Spleen (tissue), 11 donors: ENCODE results near the gene HJV. TPM values are rescaled to one million over a fixed set of nuclear protein-coding genes. Genes with fewer than 3 reads are reported as not detected.

ENCODE experiments used
- DNase-seq: peaks from one replicate; pipeline ENCODE4 v3.0.0-alpha.2; 2020
- H3K27ac ChIP-seq, 8 donors: fragments of 200-600 bp; sonication (generic) in 7 of 8; 1 replicate in 4 of 8; 2 replicates in 4 of 8; pipeline versions ENCODE4 v1.5.0 to v1.8.0; 2016 to 2021; ENCODE audit warnings: inconsistent platforms in 4 of 8, mild to moderate bottlenecking in 4 of 8, moderate library complexity in 1 of 8
- H3K27me3 ChIP-seq, 7 donors: fragments of 200-600 bp; sonication (generic) in 6 of 7; replicated peaks in 1 of 7; 1 replicate in 4 of 7; 2 replicates in 3 of 7; pipeline versions ENCODE4 v1.5.0 to v1.8.0; 2016 to 2021; ENCODE audit warnings: inconsistent platforms in 3 of 7, mild to moderate bottlenecking in 1 of 7
- H3K36me3 ChIP-seq, 6 donors: fragments of 200-600 bp; sonication (generic) in 5 of 6; 1 replicate in 4 of 6; 2 replicates in 2 of 6; pipeline versions ENCODE4 v1.5.0 to v1.8.0; 2016 to 2021; ENCODE audit warnings: inconsistent platforms in 2 of 6
- H3K4me1 ChIP-seq, 6 donors: fragments of 200-600 bp; sonication (generic) in 5 of 6; 1 replicate in 3 of 6; 2 replicates in 3 of 6; pipeline versions ENCODE4 v1.5.0 to v1.8.0; 2016 to 2021; ENCODE audit warnings: inconsistent platforms in 3 of 6
- H3K4me3 ChIP-seq, 8 donors: fragments of 200-600 bp; sonication (generic) in 7 of 8; 1 replicate in 4 of 8; 2 replicates in 4 of 8; pipeline versions ENCODE4 v1.5.0 to v1.8.0; 2016 to 2021; ENCODE audit warnings: inconsistent platforms in 4 of 8, mild to moderate bottlenecking in 4 of 8, moderate library complexity in 2 of 8
- H3K9me3 ChIP-seq, 8 donors: fragments of 200-600 bp; sonication (generic) in 7 of 8; 1 replicate in 4 of 8; 2 replicates in 4 of 8; pipeline versions ENCODE4 v1.5.0 to v1.8.0; 2016 to 2021; ENCODE audit warnings: inconsistent platforms in 4 of 8
- CTCF ChIP-seq, 11 experiments: fragments of 200-600 bp in 7 of 11; fragments of 450-650 bp in 4 of 11; sonication (generic) in 4 of 11; IDR thresholded peaks in 8 of 11; conservative IDR thresholded peaks in 3 of 11; 1 replicate in 7 of 11; 2 replicates in 4 of 11; pipeline versions ENCODE4 v1.4.0 to v1.8.0; 2016 to 2021; ENCODE audit warnings: antibody characterized with exemption in 11 of 11, inconsistent platforms in 4 of 11, mild to moderate bottlenecking in 1 of 11
- POLR2A ChIP-seq, 3 donors: fragments of 450-650 bp; IDR thresholded peaks; one replicate each; pipeline ENCODE4 v1.5.1; 2017; ENCODE audit warnings: antibody characterized with exemption in 3 of 3, mild to moderate bottlenecking in 1 of 3
- POLR2AphosphoS5 ChIP-seq, 3 donors: sonication (generic); formaldehyde crosslinking; IDR thresholded peaks; one replicate each; pipeline ENCODE4 v1.5.1; 2017; ENCODE audit warnings: antibody characterized with exemption in 3 of 3
- WGBS, 5 donors: extraction: QIAGEN DNeasy Blood & Tissue Kit in 3 of 5; methylation state at CpG; one replicate each; pipeline versions ENCODE4 v1.1.5 to v1.1.7; 2013 to 2018; 5-methylcytosine and 5-hydroxymethylcytosine counted together
- intact Hi-C: fragments of 100-400 bp; cut with DNase I; formaldehyde crosslinking; loops from one replicate; pipeline ENCODE4 v1.15.0; 2023; ENCODE audit warnings: low total_unique reads
- polyA plus RNA-seq, 3 donors: library from polyadenylated mRNA; stranded (reverse); fragments of 200-250 nt; gene quantifications; one replicate each; pipeline ENCODE4 v1.2.1, GENCODE V29; 2013
- total RNA-seq, 7 donors: library from RNA; depleted of rRNA in 3 of 7; stranded (reverse); fragments of >200 nt in 3 of 7; fragmentation: NEBNext Ultra II Directional in 4 of 7; extraction: Animal tissue kit (Norgen Biotek cat#: 25700) in 4 of 7; gene quantifications; one replicate each; pipeline versions ENCODE4 v1.1.0 to v1.2.1, GENCODE V29; 2016 to 2021
- donor health status: healthy with polysubstance abuse.
- donor health status: DM: no; HTN: no; CAD: no; lungs with moderate emphysema.
- donor health status: DM: no; HTN: no; CAD: no.
- donor health status: Bipolar disorder and iron deficiency.
- donor health status: healthy.
- donor health status: DM: no; HTN: no; CAD: no.
- donor health status: DM: yes; HTN: yes; CAD: no.

Gene HJV
- total and polyA plus RNA-seq, 10 donors = not detected

GRCh38 chr1:145997016-145997717 is 24.4 kb downstream of the HJV start:
- H3K4me1 ChIP-seq = peaks cover 21 to 72% (median 49%) of the 10 kb centered on the region in 6 donors
- no peaks in the 10 kb centered on the region for H3K27me3 ChIP-seq
- H3K4me3 ChIP-seq = peak overlapping the region; percentile 43 to 100 (median 92)
- H3K27ac ChIP-seq = peak overlapping the region; percentile 93 to 100 (median 99)
- TF ChIP-seq POLR2A (IDR thresholded peaks at IDR 0.05) = peak; percentile 1 to 63 (median 45)
- TF ChIP-seq CTCF (IDR thresholded peaks at IDR 0.05 in 8 of 11, conservative IDR thresholded peaks at IDR 0.05 in 3 of 11) = no peak
- peak in 2 of 3 donors; percentile 82 to 99 for TF ChIP-seq POLR2AphosphoS5 (IDR thresholded peaks at IDR 0.05)
- H3K36me3 ChIP-seq = peaks cover 21 to 37% (median 33%) of the 10 kb centered on the region in 6 donors
- DNase-seq = peak; percentile 93
- no peaks in the 10 kb centered on the region for H3K9me3 ChIP-seq
- intact Hi-C loops = no loop called here
- 2 to 6% (median 4%) methylated on average over 12 of the region's 12 CpGs for WGBS, 5 donors

- H3K27me3 ChIP-seq = no peaks in the 10 kb centered on the region
- TF ChIP-seq CTCF (IDR thresholded peaks at IDR 0.05 in 8 of 11, conservative IDR thresholded peaks at IDR 0.05 in 3 of 11) = peak in 1 of 11 experiments; percentile 12
- peak; percentile 97 to 99 (median 99) for TF ChIP-seq POLR2A (IDR thresholded peaks at IDR 0.05)
- TF ChIP-seq POLR2AphosphoS5 (IDR thresholded peaks at IDR 0.05) = peak; percentile 99 to 100 (median 100)
- peak within 1 kb of the TSS; percentile 93 to 100 (median 99) for H3K27ac ChIP-seq
- intact Hi-C loops = no loop called here
- H3K9me3 ChIP-seq = no peaks in the 10 kb centered on the region
- peaks cover 26 to 72% (median 55%) of the 10 kb centered on the region in 6 donors for H3K4me1 ChIP-seq
- peak within 1 kb of the TSS; percentile 86 to 100 (median 95) for H3K4me3 ChIP-seq
- peak; percentile 100 for DNase-seq
- H3K36me3 ChIP-seq = peaks cover 21 to 43% (median 35%) of the 10 kb centered on the region in 6 donors
- 0 to 1% (median 0%) methylated on average over 30 of the region's 30 CpGs for WGBS, 5 donors
Observed at GRCh38 chr1:145996433-145997015, 25.0 kb downstream of the HJV start, which contains the start of gene TXNIP. Gene TXNIP (minus strand): TSS chr1:145996579. CDS start chr1:145996266, 313 bp downstream.

GRCh38 chr1:145995964-145996432 is 25.5 kb downstream of the HJV start:
- TF ChIP-seq POLR2A (IDR thresholded peaks at IDR 0.05) (peak in 1 of 3 donors; percentile 6), POLR2AphosphoS5 (IDR thresholded peaks at IDR 0.05) (peak in 1 of 3 donors; percentile 46), CTCF (IDR thresholded peaks at IDR 0.05 in 8 of 11, conservative IDR thresholded peaks at IDR 0.05 in 3 of 11) (no peak)
- intact Hi-C loops = no loop called here
- peaks cover 21 to 43% (median 35%) of the 10 kb centered on the region in 6 donors for H3K36me3 ChIP-seq
- DNase-seq = no peak
- H3K27me3 ChIP-seq = no peaks in the 10 kb centered on the region
- H3K4me1 ChIP-seq = peaks cover 26 to 72% (median 59%) of the 10 kb centered on the region in 6 donors
- H3K9me3 ChIP-seq = no peaks in the 10 kb centered on the region
- WGBS, 5 donors = 0 to 2% (median 1%) methylated on average over 13 of the region's 13 CpGs
- peak overlapping the region; percentile 86 to 100 (median 95) for H3K4me3 ChIP-seq
- peak overlapping the region; percentile 93 to 100 (median 99) for H3K27ac ChIP-seq
